OCI-LY1 (cell line): Measurements from ENCODE around the gene ATP1A3.
"Not testable (repeated sequence)": the region's sequence is repeated elsewhere in the genome, so short reads cannot be mapped to it uniquely, and the experiment has no call there.

Experiments used
- H2AFZ ChIP-seq: fragments of 200-600 bp; sonication (generic), shearing (Covaris generic); 2 replicates; pipeline ENCODE4 v1.6.0; 2014; ENCODE audit warnings: antibody characterized with exemption, mild to moderate bottlenecking, low read length
- H3F3A ChIP-seq: fragments of 200-600 bp; sonication (generic), shearing (Covaris generic); 2 replicates; pipeline ENCODE4 v1.6.0; 2014; ENCODE audit warnings: mild to moderate bottlenecking, antibody characterized with exemption, low read length, moderate library complexity; ENCODE audit not compliant: insufficient read depth
- H3K27ac ChIP-seq: fragments of 200-600 bp; sonication (generic); 2 replicates; pipeline ENCODE4 v1.5.1; 2014; ENCODE audit warnings: low read length, mixed run types, mild to moderate bottlenecking, low read depth; ENCODE audit not compliant: poor library complexity, severe bottlenecking
- H3K27me3 ChIP-seq: fragments of 200-600 bp; sonication (generic); 2 replicates; pipeline ENCODE4 v1.6.0; 2014; ENCODE audit warnings: antibody characterized with exemption, mild to moderate bottlenecking, low read length, moderate library complexity; ENCODE audit not compliant: insufficient read depth
- H3K36me3 ChIP-seq: fragments of 200-600 bp; sonication (generic); 2 replicates; pipeline ENCODE4 v1.6.1; 2014; ENCODE audit warnings: mild to moderate bottlenecking, antibody characterized with exemption, low read length, moderate library complexity, mixed read lengths; ENCODE audit not compliant: insufficient read depth
- H3K4me1 ChIP-seq: fragments of 200-600 bp; sonication (generic); 2 replicates; pipeline ENCODE4 v1.5.1; 2014; ENCODE audit warnings: mild to moderate bottlenecking, low read length, moderate library complexity; ENCODE audit not compliant: insufficient read depth, severe bottlenecking
- H3K4me2 ChIP-seq: fragments of 200-600 bp; sonication (generic), shearing (Covaris generic); 2 replicates; pipeline ENCODE4 v1.6.1; 2014; ENCODE audit warnings: low read length
- H3K4me3 ChIP-seq: fragments of 200-600 bp; sonication (generic); 2 replicates; pipeline ENCODE4 v1.5.1; 2014; ENCODE audit warnings: low read length, low read depth, mild to moderate bottlenecking, mixed read lengths; ENCODE audit not compliant: poor library complexity, severe bottlenecking
- H3K79me2 ChIP-seq: fragments of 200-600 bp; shearing (Covaris generic); 2 replicates; pipeline ENCODE4 v1.6.1; 2016; ENCODE audit warnings: mixed run types, low read length, mixed read lengths; ENCODE audit not compliant: insufficient read depth
- H3K9ac ChIP-seq: fragments of 200-600 bp; sonication (generic), shearing (Covaris generic); 2 replicates; pipeline ENCODE4 v1.6.1; 2014; ENCODE audit warnings: mild to moderate bottlenecking, low read length, mixed read lengths
- H3K9me2 ChIP-seq: fragments of 200-600 bp; sonication (generic), shearing (Covaris generic); 2 replicates; pipeline ENCODE4 v1.6.1; 2014; ENCODE audit warnings: low read depth, mild to moderate bottlenecking, low read length, mixed read lengths
- H3K9me3 ChIP-seq: fragments of 200-600 bp; shearing (Covaris generic); 2 replicates; pipeline ENCODE4 v1.6.1; 2014; ENCODE audit warnings: low read length, mixed read lengths
- H4K20me1 ChIP-seq: fragments of 200-600 bp; sonication (generic), shearing (Covaris generic); 2 replicates; pipeline ENCODE4 v1.6.0; 2016; ENCODE audit warnings: mild to moderate bottlenecking, low read length; ENCODE audit not compliant: insufficient read depth
- EZH2 ChIP-seq: fragments of 200-600 bp; sonication (generic), shearing (Covaris generic); IDR thresholded peaks from 2 replicates; pipeline ENCODE4 v1.8.0; 2017; ENCODE audit warnings: borderline replicate concordance, mixed run types, mild to moderate bottlenecking, antibody characterized with exemption, low read length, moderate library complexity, mixed read lengths
- TF ChIP-seq, protein P1 (sequence below): fragments of 200-600 bp; sonication (generic), shearing (Covaris generic); IDR thresholded peaks from 2 replicates; pipeline ENCODE4 v1.5.1; 2017; ENCODE audit warnings: mild to moderate bottlenecking, antibody characterized with exemption, low read length, moderate library complexity, mixed read lengths

The ATP1A3 gene

DNA sequence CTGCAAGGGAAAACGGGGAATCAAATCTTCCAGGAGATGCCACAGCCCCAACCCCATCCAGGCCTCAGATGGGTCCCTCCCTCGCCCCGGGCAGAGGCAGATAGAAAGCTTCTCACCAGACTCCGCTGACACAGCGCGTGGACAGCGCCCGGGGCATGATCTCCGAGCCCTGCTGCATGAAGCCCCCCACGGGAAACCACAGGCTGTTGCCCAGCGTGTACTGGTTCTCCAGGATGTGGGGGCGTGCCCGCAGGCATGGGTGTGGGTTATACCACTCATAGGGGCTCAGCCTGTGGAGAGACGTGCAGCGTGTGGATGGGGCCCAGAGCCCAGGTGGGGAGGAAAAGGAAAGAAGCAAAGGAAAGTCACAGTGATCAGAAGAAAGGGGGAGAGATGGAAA lies 27.2 kb upstream of the ATP1A3 start:
- Histone ChIP-seq H2AFZ (no peak overlapping the region), H3K9ac (no peak overlapping the region), H3K9me3 (no peaks in the 10 kb centered on the region), H3K4me3 (no peak overlapping the region), H3K27ac (no peak overlapping the region), H3K9me2 (no peaks in the 10 kb centered on the region), H4K20me1 (no peaks in the 10 kb centered on the region), H3F3A (no peaks in the 10 kb centered on the region), H3K36me3 (no peaks in the 10 kb centered on the region), H3K27me3 (no peaks in the 10 kb centered on the region), H3K79me2 (no peaks in the 10 kb centered on the region), H3K4me1 (no peaks in the 10 kb centered on the region), H3K4me2 (no peak overlapping the region)
- TF ChIP-seq, protein P1, sequence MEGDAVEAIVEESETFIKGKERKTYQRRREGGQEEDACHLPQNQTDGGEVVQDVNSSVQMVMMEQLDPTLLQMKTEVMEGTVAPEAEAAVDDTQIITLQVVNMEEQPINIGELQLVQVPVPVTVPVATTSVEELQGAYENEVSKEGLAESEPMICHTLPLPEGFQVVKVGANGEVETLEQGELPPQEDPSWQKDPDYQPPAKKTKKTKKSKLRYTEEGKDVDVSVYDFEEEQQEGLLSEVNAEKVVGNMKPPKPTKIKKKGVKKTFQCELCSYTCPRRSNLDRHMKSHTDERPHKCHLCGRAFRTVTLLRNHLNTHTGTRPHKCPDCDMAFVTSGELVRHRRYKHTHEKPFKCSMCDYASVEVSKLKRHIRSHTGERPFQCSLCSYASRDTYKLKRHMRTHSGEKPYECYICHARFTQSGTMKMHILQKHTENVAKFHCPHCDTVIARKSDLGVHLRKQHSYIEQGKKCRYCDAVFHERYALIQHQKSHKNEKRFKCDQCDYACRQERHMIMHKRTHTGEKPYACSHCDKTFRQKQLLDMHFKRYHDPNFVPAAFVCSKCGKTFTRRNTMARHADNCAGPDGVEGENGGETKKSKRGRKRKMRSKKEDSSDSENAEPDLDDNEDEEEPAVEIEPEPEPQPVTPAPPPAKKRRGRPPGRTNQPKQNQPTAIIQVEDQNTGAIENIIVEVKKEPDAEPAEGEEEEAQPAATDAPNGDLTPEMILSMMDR, result no peak
- no peak for TF ChIP-seq EZH2

DNA sequence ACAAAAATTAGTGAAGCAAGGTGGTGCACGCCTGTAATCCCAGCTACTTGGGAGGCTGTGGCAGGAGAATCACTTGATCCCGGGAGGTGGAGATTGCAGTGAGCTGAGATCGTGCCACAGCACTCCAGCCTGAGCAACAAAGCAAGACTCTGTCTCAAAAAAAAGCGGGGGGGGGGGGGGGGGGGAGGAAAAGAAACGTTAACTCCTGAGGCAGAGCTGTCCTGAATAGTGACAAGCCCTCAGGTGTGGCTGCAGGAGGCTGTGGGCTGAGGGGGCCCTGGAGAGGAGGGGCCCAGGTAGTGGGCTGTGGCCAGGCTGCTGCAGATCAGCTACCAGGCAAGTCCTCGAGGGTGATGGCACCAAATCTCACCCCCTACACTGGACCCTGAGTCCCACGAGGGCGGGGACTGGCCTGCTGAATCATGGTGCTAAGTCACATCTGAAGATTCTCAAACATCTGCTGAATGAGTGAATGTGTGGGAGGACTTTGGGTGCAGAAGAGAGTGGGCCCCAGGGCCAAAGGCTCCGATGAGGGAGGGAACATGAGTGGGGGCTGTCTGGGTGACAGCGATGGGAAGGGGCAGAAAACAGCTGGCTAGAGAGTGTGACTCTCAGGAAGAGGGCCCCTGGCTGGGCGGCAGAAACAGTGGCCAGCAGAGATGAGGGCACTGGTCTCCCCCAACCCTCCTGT lies 24.6 kb upstream of the ATP1A3 start:
- Histone ChIP-seq H3K9me3 (no peaks in the 10 kb centered on the region), H3K9ac (no peak overlapping the region), H3K27me3 (no peaks in the 10 kb centered on the region), H3K4me1 (no peaks in the 10 kb centered on the region), H3K4me2 (no peak overlapping the region), H2AFZ (no peak overlapping the region), H3F3A (no peaks in the 10 kb centered on the region), H4K20me1 (no peaks in the 10 kb centered on the region), H3K9me2 (no peaks in the 10 kb centered on the region), H3K4me3 (no peak overlapping the region), H3K36me3 (no peaks in the 10 kb centered on the region), H3K27ac (no peak overlapping the region), H3K79me2 (no peaks in the 10 kb centered on the region)
- TF ChIP-seq, protein P1, result no peak
- TF ChIP-seq EZH2, result no peak

DNA sequence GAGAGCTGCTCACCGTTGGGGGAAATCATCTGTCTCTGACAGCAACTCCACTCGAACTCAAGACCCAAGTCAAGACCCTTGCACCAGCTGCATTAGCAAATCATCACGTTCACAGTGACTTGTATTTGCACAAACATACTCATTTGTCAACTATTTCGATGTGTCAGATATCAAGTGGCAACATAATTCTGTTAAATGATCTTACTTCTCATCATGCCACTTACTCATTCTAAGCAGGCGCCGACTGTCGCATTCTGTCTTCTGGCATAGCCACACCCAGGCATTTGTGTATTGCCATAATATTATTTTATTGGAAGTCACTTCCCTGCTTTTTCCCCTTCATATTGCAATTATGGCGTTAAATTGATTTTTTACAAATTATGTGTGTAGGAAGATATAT lies 23.0 kb upstream of the ATP1A3 start:
- H3K27ac ChIP-seq, result no peak overlapping the region
- H3K4me2 ChIP-seq, result no peak overlapping the region
- no peak for TF ChIP-seq EZH2
- TF ChIP-seq, protein P1, result no peak
- H3K27me3 ChIP-seq, result no peaks in the 10 kb centered on the region
- no peaks in the 10 kb centered on the region for H3K4me1 ChIP-seq
- H3K4me3 ChIP-seq, result no peak overlapping the region
- no peaks in the 10 kb centered on the region for H3K9me2 ChIP-seq
- no peak overlapping the region for H3K9ac ChIP-seq
- H3F3A ChIP-seq, result no peaks in the 10 kb centered on the region
- no peaks in the 10 kb centered on the region for H3K79me2 ChIP-seq
- no peaks in the 10 kb centered on the region for H3K9me3 ChIP-seq
- no peak overlapping the region for H2AFZ ChIP-seq
- no peaks in the 10 kb centered on the region for H3K36me3 ChIP-seq
- H4K20me1 ChIP-seq, result no peaks in the 10 kb centered on the region

DNA sequence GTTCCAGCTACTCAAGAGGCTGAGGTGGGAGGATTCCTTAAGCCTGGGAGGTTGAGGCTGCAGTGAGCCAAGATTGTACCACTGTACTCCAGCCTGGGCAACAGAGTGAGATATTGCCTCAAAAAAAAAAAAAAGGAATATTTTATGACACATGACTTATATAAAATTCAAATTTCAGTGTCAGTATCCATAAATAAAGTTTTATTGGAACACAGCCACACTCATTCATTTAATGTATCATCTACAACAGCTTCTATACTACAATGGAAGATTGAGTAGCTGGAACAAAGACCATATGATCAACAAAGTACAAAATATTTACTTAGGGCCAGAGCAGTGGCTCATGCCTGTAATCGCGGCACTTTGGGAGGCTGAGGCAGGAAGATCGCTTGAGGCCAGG lies 18.7 kb upstream of the ATP1A3 start:
- not testable (repeated sequence) for H3K4me3 ChIP-seq

More for the DNA sequence above, 18.7 kb upstream of the ATP1A3 start:
- not testable (repeated sequence) for H2AFZ ChIP-seq, H3K9me2 ChIP-seq, H3K9me3 ChIP-seq, H3K4me1 ChIP-seq, H3K4me2 ChIP-seq, H3K27ac ChIP-seq, H4K20me1 ChIP-seq, H3K27me3 ChIP-seq, H3K36me3 ChIP-seq, H3K79me2 ChIP-seq, H3F3A ChIP-seq, H3K9ac ChIP-seq
